SK-N-DZ (cell line): Measurements from ENCODE around the gene ATP1A3.
"Not testable (repeated sequence)": the region's sequence is repeated elsewhere in the genome, so short reads cannot be mapped to it uniquely, and the experiment has no call there.

Experiments
- DNase-seq: peaks from one replicate; pipeline ENCODE4 v3.0.0-alpha.2; 2015; ENCODE audit warnings: low spot score

ATP1A3 gene

DNA sequence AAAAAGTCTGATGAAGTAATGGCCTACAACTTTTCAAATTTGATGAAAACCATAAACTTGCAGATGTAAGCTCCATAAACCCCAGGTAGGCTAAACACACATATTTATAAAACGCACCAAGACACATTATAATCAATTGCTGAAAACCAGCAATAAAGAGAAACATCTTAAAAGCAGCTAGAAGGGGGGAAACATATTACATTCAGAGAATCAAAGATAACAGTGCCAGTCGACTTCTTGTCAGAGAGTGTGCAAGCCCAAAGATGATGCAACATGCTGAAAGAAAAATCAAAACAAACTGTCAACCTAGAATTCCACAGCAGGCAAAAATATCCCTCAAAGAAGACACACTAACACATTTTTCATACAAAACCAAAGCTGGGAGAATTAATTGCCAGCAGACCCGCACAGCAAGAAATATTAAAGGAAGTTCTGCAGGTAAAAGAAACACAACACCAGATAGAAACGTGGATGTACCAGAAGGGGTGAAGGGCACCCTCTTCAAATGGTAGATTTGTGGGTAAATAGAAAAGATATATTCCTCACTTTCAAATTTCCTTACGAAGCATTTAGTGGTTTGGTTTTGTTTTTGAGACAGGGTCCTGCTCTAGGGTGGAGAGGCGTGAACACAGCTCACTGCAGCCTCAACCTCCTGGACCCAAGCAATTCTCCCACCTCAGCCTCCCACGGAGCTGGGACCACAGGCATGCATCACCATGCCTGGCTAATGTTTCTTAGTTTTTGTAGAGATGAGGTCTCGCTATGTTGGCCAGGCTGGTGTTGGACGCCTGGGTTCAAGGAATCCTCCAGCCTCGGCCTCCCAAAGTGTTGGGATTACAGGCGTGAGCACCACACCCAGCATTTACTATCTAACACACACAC, 16.5 kb upstream of the ATP1A3 start:
- DNase-seq: no peak

DNA sequence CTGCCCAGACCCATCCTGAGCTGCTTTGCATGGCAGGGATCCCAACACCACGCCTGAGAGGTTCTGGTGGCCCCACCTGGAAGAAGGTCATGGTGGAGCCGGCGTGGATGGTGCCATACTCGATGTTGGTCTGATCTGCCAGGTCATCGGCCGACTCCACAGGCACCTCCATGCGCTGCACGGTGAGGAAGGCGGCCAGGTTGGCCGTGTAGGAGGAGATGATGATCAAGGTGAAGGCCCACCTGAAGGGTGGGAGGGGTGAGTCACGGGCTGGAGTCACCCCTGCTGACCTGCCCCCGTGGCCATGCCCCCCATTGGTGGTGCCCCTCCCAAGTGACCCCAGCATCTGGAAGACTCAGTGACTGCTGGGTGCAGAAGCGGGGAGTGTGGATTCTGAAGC, 12.5 kb upstream of the ATP1A3 start:
- DNase-seq: no peak

DNA sequence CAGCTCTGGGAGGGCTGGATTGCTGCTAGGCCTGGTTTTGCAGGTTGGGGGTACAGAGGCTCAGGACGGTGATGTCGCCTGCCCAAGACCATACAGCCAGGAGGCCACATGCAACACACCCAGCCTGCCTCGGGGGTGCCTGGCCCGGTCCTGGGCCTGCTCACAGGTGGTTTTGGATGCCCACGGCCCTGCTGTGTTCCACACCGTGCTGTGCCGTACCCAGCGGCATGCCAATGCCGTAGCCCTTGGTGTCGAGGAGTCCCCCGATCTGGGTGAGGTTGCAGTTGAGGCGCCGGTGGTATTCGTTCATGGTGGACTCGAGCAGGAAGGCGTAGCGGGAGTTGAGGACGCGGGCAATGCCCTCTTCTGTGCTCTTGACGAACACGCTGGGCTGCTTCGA, 11.5 kb upstream of the ATP1A3 start:
- DNase-seq: no peak

DNA sequence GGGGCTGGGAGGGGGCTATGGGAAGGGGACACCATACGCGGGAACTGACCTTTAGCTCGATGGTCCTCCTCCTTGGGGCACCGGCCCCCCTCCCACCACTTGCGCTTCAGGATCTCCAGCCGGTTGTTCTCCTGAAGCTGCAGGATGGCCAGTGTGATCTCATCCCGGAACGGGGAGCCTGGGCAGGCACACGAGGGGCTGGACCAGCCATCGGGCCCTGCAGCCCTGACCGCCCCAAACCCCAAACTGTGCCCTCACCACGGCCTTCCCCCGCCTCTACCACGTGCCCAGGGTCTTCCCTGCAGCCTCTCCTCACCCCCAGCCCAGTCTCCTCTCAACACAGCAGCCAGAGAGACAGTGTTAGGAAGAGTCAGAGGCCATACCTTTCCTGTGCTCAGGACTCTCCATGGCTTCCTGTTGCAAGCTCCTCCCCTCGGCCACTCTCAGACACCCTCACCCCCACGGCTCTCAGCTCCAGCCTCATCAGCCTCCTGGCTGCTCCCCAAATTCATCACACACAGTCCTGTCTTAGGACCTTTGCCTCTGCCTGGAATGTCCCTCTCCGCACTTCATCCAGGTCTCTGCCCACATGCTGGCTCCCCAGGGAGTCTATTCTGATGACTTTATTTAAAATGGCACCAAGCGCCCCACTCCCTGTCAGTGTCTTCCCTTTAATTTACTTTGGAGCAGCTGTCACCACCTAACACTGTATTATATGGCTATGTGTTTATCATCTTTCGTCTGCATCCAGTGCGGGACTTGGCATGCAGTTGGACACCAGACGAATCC, 9.7 kb upstream of the ATP1A3 start:
- DNase-seq: no peak

DNA sequence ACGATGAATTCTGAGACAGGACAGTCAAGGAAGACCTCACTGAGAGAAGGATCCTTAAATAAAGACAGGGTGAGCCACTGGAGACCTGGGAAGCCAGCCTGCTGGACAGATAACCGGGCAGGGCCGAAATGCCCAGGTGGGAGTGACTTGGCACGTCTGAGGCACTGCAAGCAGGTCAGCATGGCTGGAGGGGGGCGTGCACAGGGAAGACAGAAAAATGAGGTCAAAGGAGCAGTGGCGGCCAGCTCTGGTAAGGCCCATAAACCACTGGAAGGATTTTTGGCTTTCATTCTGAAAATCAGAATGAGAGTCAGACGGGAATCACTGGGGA, 5.8 kb upstream of the ATP1A3 start:
- no peak for DNase-seq

DNA sequence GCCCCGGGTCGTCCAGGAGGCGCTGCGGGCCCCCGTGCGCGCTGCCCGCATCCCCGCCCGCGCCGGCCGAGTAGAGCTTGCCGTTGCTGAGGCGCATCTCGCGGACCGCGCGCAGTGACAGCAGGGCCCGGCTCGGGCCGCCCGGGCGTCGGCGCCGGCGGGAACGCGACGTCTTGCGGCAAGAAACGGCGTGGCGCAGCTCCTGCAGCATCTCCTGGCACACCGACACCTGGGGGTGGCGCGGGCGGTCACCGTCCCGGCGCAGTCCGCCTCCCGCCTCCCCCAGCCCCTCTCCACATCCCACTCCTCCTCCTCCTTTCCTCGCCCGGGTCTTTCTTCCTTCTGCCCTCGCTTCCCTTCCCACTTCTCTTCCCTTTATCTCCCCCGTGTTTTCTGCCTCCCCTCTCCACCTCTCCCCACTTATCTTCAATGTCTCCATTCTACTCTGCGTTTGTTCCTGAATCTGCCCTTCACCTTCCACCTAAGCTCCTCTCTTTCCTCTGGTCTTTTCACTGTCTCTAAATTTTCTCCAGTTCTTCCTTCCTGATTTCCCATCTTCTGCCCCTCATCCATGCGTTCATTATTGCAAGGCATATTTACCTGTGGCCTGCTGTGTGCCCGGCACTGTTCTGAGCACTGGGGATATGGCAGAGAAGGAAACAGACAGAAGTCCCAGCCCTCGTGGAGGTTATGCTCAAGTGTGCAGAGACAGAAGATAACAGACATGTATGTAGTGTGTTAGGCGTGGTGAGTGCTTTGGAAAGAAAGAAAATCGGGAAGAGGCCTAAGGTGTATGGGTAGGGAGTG, 5.2 kb upstream of the ATP1A3 start:
- DNase-seq: no peak

DNA sequence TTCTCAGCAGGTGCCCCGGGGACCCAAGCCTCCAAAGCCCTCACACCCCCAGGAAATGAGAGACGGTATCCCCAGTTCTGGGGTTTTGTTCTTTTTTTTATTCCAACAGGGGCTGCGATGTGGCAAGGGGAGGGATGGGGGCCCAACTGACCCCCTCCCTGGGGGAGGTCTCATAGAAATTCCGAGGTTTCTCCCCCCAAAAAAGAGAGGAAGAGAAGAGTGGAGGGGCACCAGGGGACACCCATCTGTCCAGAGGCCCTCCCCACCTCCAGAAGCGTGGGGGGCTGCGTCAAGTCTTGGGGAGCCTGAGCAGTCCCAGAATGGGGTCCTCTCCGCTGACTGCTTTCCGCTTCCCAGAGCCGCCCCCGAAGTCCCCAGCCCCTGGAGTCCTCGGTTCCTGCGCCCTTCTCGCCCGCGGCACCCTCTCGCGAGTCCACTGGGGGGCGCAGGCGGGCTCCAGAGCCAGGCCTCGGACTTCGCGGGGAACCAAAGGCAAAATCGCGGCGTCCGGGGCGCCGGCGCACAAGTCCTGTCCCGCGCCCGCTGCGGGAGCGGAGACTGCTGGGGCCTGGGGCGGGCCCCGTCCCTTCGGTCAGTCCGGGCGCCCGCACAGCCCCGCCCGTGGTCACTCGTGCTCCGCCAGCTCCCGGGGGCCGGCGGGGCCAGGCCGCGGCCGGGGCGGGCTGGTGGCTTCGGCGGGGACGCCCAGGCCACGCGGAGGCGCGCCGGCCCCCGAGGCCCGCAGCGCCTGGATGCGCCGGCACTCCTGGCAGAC, 4.4 kb upstream of the ATP1A3 start:
- peak; percentile 45 for DNase-seq

DNA sequence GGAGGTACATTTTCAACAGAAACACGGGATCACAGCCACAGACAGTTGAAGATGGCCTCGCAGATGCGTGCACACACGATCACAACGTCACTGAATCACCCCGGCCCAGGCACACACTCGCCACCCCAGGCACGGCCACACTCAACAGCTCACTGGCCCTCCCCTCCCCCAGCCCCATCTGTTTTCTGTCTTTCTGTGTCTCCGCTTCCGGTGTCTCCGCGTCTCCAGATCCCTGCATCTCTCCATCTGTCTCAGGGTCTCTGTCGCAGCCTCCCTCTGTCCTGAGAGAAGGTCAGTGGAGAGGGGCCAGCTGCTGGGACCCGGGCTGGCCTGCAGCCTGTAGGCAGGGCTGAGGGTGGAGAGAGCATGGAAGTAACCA, 3.8 kb upstream of the ATP1A3 start:
- peak; percentile 83 for DNase-seq

DNA sequence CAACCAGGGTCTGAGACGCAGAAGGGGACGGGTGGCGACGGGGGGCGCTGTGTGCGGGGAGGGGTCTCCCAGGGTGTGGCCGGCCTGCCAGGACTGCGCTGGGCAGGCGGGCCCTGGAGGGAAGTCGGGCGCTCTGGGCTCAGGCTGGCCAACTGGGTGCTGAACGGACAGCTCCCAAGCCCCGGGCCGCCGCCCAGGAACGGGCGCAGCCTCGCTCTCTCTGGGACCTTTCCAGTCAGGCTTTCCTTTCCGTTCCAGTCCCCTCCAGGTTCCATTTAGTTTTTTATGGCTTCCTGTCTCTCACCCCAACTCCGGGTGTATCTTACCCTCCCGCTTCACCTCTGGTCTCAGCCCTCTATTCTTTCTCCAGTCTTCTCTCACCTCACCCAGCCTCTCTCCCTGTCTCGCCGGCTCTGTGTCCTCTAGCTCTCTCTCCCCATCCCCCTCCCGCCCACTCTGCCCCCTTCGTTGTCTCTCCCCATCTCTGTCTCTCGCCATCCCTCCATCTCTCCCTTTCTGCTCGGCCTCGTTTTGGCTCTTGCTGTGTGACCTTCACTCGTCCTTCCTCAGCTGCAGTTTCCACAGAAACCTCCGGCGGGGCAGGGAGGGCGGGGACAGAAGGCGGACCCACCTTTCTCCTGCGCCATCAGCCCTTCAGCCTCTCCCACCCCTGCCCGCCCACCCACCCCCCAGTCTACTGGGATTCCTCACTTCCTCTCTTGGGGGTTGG, 3.3 kb upstream of the ATP1A3 start:
- DNase-seq: peak; percentile 32

DNA sequence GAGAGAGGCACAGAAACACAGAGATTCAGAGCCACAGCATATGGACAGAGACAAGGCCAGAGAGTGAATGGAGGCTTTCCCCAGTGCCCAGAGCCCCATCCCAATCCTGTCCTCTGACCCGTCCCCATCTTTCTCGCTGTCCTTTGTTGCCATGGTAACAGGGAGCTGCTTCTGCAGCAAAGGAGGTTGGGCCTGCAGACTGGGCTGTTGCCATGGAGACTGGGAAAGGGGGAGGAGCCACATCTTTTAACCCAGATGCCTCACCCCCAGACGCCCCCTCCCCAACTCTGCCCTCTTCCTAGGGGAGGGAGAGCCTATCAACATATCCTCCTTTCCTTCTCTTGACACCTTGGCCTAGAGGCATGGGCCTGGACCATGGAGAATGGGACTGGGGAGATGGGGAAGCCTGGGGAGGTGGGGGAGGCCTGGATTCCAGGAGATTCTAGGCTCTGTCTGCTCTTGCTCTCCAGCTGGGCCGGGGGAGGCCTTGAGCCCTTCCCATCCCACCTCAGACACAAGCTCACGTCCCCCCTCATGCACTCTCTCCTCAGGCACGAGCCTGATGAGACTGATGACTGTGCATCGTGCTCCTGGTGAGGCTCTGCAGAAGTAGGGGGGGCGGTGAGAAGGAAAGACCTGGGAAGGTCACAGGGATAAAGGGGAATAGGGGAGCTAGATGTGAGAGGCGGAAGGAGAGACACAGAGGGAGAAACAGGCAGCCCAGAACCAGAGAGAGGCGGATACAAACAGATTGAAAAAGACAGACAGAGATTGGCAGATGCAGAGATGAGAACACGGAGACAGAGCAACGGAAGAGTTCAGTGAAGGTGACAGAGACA, 2.1 kb upstream of the ATP1A3 start:
- DNase-seq: peak; percentile 95

DNA sequence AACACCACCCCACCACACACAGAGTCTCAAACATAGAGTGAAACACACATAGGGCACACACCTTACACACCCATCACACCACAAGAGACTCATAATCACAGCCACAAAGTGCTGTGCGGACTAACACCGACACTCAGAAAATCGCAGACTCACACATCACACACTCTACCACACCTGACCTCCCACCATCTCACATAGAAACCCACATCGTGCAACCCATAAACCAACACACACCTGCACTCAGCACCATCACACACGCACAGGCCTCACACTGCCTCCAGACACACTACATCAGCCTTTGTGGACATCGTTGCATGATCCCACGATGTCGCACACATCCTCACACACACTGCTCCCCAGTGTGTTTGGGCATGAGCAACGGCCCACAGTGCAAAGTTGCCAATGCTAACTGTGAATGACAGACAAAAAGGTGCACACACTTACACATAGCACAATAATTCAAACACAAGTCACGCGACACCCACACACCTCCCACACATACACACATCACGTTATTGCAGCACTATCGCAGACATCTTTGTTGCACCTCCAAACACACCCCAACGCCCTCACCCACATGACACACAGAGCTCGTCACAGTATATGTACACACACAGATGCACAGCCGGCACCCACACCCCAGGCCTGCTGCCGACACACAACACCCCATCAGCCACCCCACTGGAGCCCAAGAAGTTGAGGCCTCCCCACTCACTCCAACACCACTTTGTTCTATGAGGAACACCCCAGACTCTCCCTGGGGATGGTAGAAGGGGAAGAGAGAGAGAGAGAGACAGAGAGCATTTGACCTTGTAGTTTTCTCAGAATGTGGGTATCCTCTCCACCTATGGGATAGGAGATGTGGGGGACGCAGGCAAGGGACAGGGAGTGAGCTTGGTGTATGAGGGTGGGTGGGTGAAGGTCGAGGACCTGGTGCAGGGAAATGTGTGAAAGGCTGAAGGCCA, 1.2 kb upstream of the ATP1A3 start:
- no peak for DNase-seq

DNA sequence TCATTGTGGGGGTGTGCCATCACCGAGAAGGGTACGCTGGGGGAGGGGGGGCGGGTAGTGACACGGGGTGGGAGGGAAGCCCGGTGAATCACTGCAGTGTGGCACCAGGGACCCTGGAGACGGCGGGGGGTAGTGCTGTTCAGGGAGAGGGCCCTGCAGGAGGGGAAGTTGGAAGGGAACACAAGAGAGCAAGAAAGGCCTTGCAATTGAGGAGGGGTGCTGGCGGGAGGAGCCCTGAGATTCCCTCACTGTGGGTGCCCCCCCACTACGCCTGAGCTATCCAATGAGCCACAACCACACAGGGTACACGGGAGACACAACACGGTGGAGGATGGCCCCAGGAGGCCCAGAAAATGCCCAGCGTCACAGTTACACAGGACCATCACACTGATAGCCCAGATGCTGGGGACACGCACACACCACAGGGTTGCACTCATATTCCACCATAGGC, 516 bp upstream of the ATP1A3 start:
- peak; percentile 52 for DNase-seq

DNA sequence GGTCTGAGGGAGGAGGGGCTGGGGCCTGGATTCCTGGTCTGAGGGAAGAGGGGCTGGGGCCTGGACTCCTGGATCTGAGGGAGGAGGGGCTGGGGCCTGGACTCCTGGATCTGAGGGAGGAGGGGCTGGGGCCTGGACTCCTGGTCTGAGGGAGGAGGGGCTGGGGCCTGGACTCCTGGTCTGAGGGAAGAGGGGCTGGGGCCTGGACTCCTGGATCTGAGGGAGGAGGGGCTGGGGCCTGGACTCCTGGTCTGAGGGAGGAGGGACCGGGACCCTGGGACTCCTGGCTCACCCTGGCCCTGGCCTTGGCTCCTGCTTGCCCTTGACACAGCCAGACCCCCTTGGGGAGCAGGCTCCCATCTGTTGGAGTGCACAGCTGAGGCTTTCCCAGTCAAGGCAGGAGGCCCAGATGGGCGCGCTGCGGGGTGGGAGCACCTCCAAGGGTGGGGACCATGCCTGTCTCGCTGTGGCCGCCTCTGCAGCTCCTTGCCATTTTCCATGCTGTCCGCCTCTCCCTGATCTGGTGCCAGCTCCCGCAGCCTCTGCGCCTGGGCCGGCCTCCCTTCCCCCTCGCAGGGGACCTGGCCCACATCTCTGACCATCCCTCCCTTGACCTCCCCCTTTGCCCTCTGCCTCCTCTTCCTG, 2.0 kb downstream of the ATP1A3 start:
- DNase-seq: not testable (repeated sequence)

DNA sequence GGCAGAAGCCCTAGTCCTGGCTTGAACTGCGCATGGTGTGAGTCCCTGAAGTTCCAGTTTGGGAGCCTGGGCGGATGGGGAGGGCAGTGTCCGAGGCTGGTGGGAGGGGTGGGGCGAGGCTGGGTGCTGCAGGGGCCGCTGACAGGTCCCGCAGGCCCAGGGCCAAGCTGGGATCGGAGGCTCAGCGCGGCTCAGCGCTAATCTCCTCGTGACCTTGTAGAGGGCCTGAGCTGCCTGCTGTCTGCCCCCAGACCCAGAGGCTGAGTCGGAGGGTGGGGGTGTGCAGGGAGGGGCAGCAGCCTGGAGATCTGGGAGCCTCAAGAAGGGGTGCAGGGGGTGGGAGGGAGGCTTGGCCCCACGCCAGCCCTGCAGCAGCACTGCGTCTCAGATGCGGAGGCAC, 3.0 kb downstream of the ATP1A3 start:
- DNase-seq: no peak

DNA sequence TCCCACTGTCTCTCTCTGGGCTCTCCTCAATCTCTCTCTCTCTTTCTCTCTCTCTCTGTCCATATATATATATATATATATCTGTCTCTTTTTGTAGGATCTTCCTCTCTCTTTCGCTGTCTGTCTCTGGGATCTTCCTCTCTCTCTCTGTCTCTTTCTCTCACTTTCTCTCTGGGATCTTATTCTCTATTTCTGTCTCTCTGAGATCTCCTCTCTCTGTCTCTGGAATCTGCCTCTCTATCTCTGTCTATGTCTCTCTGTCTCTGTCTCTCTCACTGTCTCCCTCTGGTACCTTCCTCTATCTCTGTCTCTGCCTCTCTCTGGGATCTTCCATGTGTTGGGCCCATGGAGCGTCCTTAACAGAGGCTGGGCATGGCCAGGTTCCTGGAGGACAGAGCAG, 3.4 kb downstream of the ATP1A3 start:
- no peak for DNase-seq

DNA sequence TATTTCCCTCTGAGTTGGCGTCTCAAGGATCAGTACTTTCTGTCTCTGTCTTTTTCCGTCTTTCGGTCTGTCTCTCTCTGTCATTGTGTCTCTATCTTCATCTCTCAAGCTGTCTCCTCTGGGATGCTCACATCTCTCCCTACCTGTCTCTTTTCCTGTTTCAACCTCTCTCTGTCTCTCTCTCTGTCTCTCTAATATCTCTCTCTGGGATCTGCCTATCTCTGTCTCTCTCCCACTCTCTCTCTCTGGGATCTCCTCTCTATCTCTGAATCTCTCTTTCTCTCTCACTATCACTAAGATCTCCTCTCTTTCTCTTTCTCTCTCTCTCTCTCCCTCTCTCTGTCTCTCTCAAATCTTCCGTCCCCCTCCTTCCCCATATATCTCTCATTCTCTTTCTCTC, 4.0 kb downstream of the ATP1A3 start:
- no peak for DNase-seq

DNA sequence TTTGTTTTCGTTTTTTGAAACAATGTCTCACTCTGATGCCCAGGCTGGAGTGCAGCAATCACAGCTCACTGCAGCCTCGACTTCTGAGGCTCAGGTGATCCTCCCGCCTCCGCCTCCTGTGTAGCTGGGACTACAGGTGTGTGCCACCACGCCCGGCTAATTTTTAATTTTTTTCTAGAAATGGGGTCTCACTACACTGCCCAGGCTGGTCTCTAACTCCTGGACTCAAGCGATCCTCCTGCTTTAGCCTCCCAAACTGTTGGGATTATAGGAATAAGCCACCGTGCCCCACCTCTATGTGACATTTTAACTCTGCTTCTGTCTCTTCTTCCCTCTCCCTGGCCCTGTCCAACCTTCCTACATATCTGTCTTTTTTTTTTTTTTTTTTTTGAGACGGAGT, 5.1 kb downstream of the ATP1A3 start:
- no peak for DNase-seq
